HPDE6-E6E7 (cell line): Measurements from ENCODE around the gene RFFL.

Experiments
- DNase-seq: peaks from one replicate; pipeline ENCODE4 v3.0.0; 2011; ENCODE audit warnings: missing footprints; ENCODE audit errors: extremely low spot score

RFFL gene

GRCh38 chr17:35080536-35080935 is 17.0 kb upstream of the RFFL start:
- no peak for DNase-seq

- no peak for DNase-seq
These were observed 16.3 kb upstream of the RFFL start for GRCh38 chr17:35079547-35080423.

- DNase-seq: no peak
These were observed 13.4 kb upstream of the RFFL start for GRCh38 chr17:35076874-35077273.

GRCh38 chr17:35074711-35075707 is 11.5 kb upstream of the RFFL start:
- DNase-seq: no peak

- DNase-seq: no peak
These were observed 10.6 kb upstream of the RFFL start for GRCh38 chr17:35073991-35074627.

GRCh38 chr17:35073183-35073790 is 9.8 kb upstream of the RFFL start:
- DNase-seq: no peak

GRCh38 chr17:35069311-35069710 is 5.8 kb upstream of the RFFL start:
- DNase-seq: no peak

GRCh38 chr17:35068249-35068648 is 4.7 kb upstream of the RFFL start:
- no peak for DNase-seq

GRCh38 chr17:35065880-35066279 is 2.4 kb upstream of the RFFL start:
- no peak for DNase-seq

- DNase-seq: no peak
These were observed 1.2 kb upstream of the RFFL start for GRCh38 chr17:35064516-35065215.

- DNase-seq: no peak
These were observed 1.2 kb downstream of the RFFL start for GRCh38 chr17:35062308-35062707.

- DNase-seq: no peak
These were observed 6.1 kb downstream of the RFFL start for GRCh38 chr17:35057332-35057915.

- DNase-seq: no peak
These were observed 7.5 kb downstream of the RFFL start for GRCh38 chr17:35056013-35056412.

- DNase-seq: no peak
These were observed 10.3 kb downstream of the RFFL start for GRCh38 chr17:35053204-35053603.

- no peak for DNase-seq
These were observed 10.7 kb downstream of the RFFL start for GRCh38 chr17:35052780-35053179.

GRCh38 chr17:35052241-35052610 is 11.3 kb downstream of the RFFL start:
- DNase-seq: no peak

- no peak for DNase-seq
These were observed 11.8 kb downstream of the RFFL start for GRCh38 chr17:35051579-35052240.

GRCh38 chr17:35051183-35051578 is 12.3 kb downstream of the RFFL start:
- no peak for DNase-seq

- DNase-seq: no peak
These were observed 13.3 kb downstream of the RFFL start for GRCh38 chr17:35050170-35050569.
